H1 (cell line): Measurements from ENCODE around the gene CPNE5. TPM values are rescaled to one million over a fixed set of nuclear protein-coding genes. Genes with fewer than 3 reads are reported as not detected.

Experiments
- CTCF ChIA-PET: fragments of 300-600 bp; sonication (Branson Sonifier 250); formaldehyde crosslinking; loops from one replicate; lab custom pipeline; 2021; ENCODE audit not compliant: partially characterized antibody; lab: Charles Lee
- POLR2A ChIA-PET: fragments of 300-600 bp; sonication (Branson Sonifier 250); formaldehyde crosslinking; loops from one replicate; lab custom pipeline; 2021; ENCODE audit warnings: inconsistent platforms; ENCODE audit not compliant: partially characterized antibody; lab: Charles Lee
- DNase-seq, 2 experiments: peaks; one replicate each; pipeline versions ENCODE4 v3.0.0 to v3.0.0-alpha.2; 2010 to 2022; ENCODE audit warnings: low spot score in 2 of 2, low read depth in 1 of 2, mixed read lengths in 1 of 2
- FAIRE-seq: peaks from 2 replicates; lab custom pipeline; 2011; peaks lifted over from hg19 to GRCh38; lab: Jason Lieb, UNC
- H2AFZ ChIP-seq: 2 replicates; pipeline ENCODE4 v1.8.1; 2012; ENCODE audit warnings: low read length, inconsistent platforms
- H2AK5ac ChIP-seq: 2 replicates; pipeline ENCODE4 v1.6.1; 2013; ENCODE audit warnings: low read depth, low read length
- H2BK120ac ChIP-seq: replicated peaks from 2 replicates; pipeline ENCODE3; 2013; ENCODE audit warnings: low read depth, low read length, inconsistent platforms
- H2BK12ac ChIP-seq: 2 replicates; pipeline ENCODE4 v1.6.1; 2013; ENCODE audit warnings: low read depth, low read length
- H2BK15ac ChIP-seq: 2 replicates; pipeline ENCODE4 v1.6.1; 2013; ENCODE audit warnings: low read length
- H2BK20ac ChIP-seq: 2 replicates; pipeline ENCODE4 v1.6.1; 2013; ENCODE audit warnings: low read length
- H2BK5ac ChIP-seq: 2 replicates; pipeline ENCODE4 v1.6.1; 2013; ENCODE audit warnings: low read depth, low read length
- H3K14ac ChIP-seq: 2 replicates; pipeline ENCODE4 v1.6.1; 2013; ENCODE audit warnings: inconsistent platforms; ENCODE audit not compliant: insufficient read length
- H3K18ac ChIP-seq: 2 replicates; pipeline ENCODE4 v1.6.1; 2013; ENCODE audit warnings: low read length; ENCODE audit errors: extremely low read depth
- H3K23ac ChIP-seq: 2 replicates; pipeline ENCODE4 v1.6.1; 2013; ENCODE audit warnings: inconsistent platforms; ENCODE audit not compliant: insufficient read length
- H3K23me2 ChIP-seq: 2 replicates; pipeline ENCODE4 v1.6.1; 2013; ENCODE audit warnings: low read depth, low read length
- H3K27ac ChIP-seq: 2 replicates; pipeline ENCODE4 v1.6.1; 2011; ENCODE audit warnings: low read depth, low read length, inconsistent platforms
- H3K27me3 ChIP-seq, 4 experiments: replicated peaks in 1 of 4; 1 replicate in 1 of 4; 2 replicates in 3 of 4; pipeline versions ENCODE4 v1.6.1 to v1.8.1; 2011 to 2013; ENCODE audit warnings: low read length in 3 of 4, mild to moderate bottlenecking in 3 of 4, inconsistent platforms in 2 of 4, mixed read lengths in 2 of 4, moderate library complexity in 1 of 4; ENCODE audit not compliant: control insufficient read depth in 3 of 4, insufficient read depth in 3 of 4; ENCODE audit errors: extremely low read depth in 1 of 4
- H3K36me3 ChIP-seq, 4 experiments: 2 replicates each; pipeline versions ENCODE4 v1.6.1 to v1.8.1; 2011 to 2013; ENCODE audit warnings: mild to moderate bottlenecking in 4 of 4, low read length in 3 of 4, moderate library complexity in 2 of 4, control low read depth in 1 of 4, inconsistent platforms in 1 of 4; ENCODE audit not compliant: insufficient read depth in 4 of 4, control insufficient read depth in 2 of 4
- H3K4ac ChIP-seq: replicated peaks from 2 replicates; pipeline ENCODE3; 2013; ENCODE audit warnings: low read length, low read depth, mixed read lengths, inconsistent platforms; ENCODE audit not compliant: insufficient read length
- H3K4me1 ChIP-seq, 4 experiments: replicated peaks in 1 of 4; 1 replicate in 1 of 4; 2 replicates in 3 of 4; pipeline versions ENCODE4 v1.6.1 to v1.8.1; 2011 to 2013; ENCODE audit warnings: low read length in 3 of 4, inconsistent platforms in 2 of 4, mixed read lengths in 1 of 4; ENCODE audit not compliant: insufficient read depth in 4 of 4, control insufficient read depth in 3 of 4
- H3K4me2 ChIP-seq, 2 experiments: 2 replicates each; pipeline versions ENCODE4 v1.6.1 to v1.8.1; 2011 to 2013; ENCODE audit warnings: low read depth in 2 of 2, low read length in 2 of 2, control low read depth in 1 of 2, inconsistent platforms in 1 of 2, mild to moderate bottlenecking in 1 of 2; ENCODE audit not compliant: insufficient read depth in 1 of 2
- H3K4me3 ChIP-seq, 4 experiments: fragments of 200-600, 300-600 bp in 1 of 4; sonication (generic), shearing (Covaris generic), sonication (Bioruptor Twin) in 1 of 4; 2 replicates each; pipeline versions ENCODE4 v1.5.1 to v1.8.1; 2011 to 2016; ENCODE audit warnings: low read length in 4 of 4, low read depth in 3 of 4, control low read depth in 2 of 4, inconsistent platforms in 2 of 4, mild to moderate bottlenecking in 2 of 4, mixed read lengths in 1 of 4, moderate library complexity in 1 of 4; ENCODE audit not compliant: insufficient read depth in 2 of 4; ENCODE audit errors: extremely low read depth in 1 of 4
- H3K56ac ChIP-seq: replicated peaks from 2 replicates; pipeline ENCODE3; 2013; ENCODE audit warnings: low read depth, mild to moderate bottlenecking, mixed read lengths, low read length, inconsistent platforms; ENCODE audit not compliant: insufficient read length
- H3K79me1 ChIP-seq: 2 replicates; pipeline ENCODE4 v1.6.1; 2013; ENCODE audit warnings: low read depth, low read length, control low read depth
- H3K79me2 ChIP-seq, 2 experiments: 2 replicates each; pipeline versions ENCODE4 v1.6.1 to v1.8.1; 2012 to 2013; ENCODE audit warnings: low read length in 2 of 2, mild to moderate bottlenecking in 2 of 2, inconsistent platforms in 1 of 2; ENCODE audit not compliant: insufficient read depth in 2 of 2, control insufficient read depth in 1 of 2
- H3K9ac ChIP-seq, 4 experiments: replicated peaks in 1 of 4; 1 replicate in 1 of 4; 2 replicates in 3 of 4; pipeline versions ENCODE4 v1.6.1 to v1.8.1; 2011 to 2013; ENCODE audit warnings: low read depth in 3 of 4, low read length in 3 of 4, control low read depth in 2 of 4, mild to moderate bottlenecking in 2 of 4, moderate library complexity in 2 of 4, inconsistent platforms in 1 of 4; ENCODE audit errors: extremely low read depth in 1 of 4
- H3K9me3 ChIP-seq, 2 experiments: 2 replicates each; pipeline versions ENCODE4 v1.6.1 to v1.8.1; 2012 to 2013; ENCODE audit warnings: mild to moderate bottlenecking in 2 of 2, moderate library complexity in 2 of 2, control low read depth in 1 of 2, inconsistent platforms in 1 of 2, low read depth in 1 of 2, low read length in 1 of 2, mixed read lengths in 1 of 2; ENCODE audit not compliant: insufficient read depth in 2 of 2
- H4K20me1 ChIP-seq, 2 experiments: replicated peaks in 1 of 2; 2 replicates each; pipeline versions ENCODE3 to v1.8.1; 2011 to 2013; ENCODE audit warnings: inconsistent platforms in 2 of 2, low read length in 2 of 2, mild to moderate bottlenecking in 1 of 2; ENCODE audit not compliant: insufficient read depth in 2 of 2, control insufficient read depth in 1 of 2
- H4K5ac ChIP-seq: 2 replicates; pipeline ENCODE4 v1.6.1; 2013; ENCODE audit warnings: low read length, low read depth, mixed read lengths, inconsistent platforms; ENCODE audit not compliant: insufficient read length
- H4K8ac ChIP-seq: 2 replicates; pipeline ENCODE4 v1.8.0; 2013; ENCODE audit warnings: mild to moderate bottlenecking, moderate library complexity, low read length, inconsistent platforms; ENCODE audit not compliant: insufficient read depth; ENCODE audit errors: extremely low read depth
- H4K91ac ChIP-seq: replicated peaks from 2 replicates; pipeline ENCODE3; 2013; ENCODE audit warnings: low read length, mixed read lengths, inconsistent platforms; ENCODE audit not compliant: insufficient read length
- GTF2F1 ChIP-seq: IDR thresholded peaks from 2 replicates; pipeline ENCODE4 v1.6.1; 2012; ENCODE audit warnings: low read depth, low read length, improper control_type of control experiment, borderline replicate concordance
- SIN3A ChIP-seq, 2 experiments: IDR thresholded peaks in 1 of 2; conservative IDR thresholded peaks in 1 of 2; 2 replicates each; pipeline ENCODE4 v1.6.1; 2011 to 2012; ENCODE audit warnings: low read length in 2 of 2, improper control_type of control experiment in 1 of 2, low read depth in 1 of 2, mild to moderate bottlenecking in 1 of 2
- WGBS, 2 experiments: shearing (Covaris generic) in 1 of 2; methylation state at CpG; one replicate each; pipeline versions ENCODE4 v1.1.6 to v1.1.7; 2013 to 2015; ENCODE audit warnings: low lambda C conversion rate in 2 of 2, mixed read lengths in 2 of 2, inconsistent platforms in 1 of 2, low coverage in 1 of 2, missing lambda C conversion rate in 1 of 2; ENCODE audit not compliant: insufficient replicate concordance in 2 of 2, insufficient coverage in 1 of 2, insufficient read length in 1 of 2; ENCODE audit errors: extremely low coverage in 1 of 2, missing lambda C conversion rate in 1 of 2; 5-methylcytosine and 5-hydroxymethylcytosine counted together
- polyA plus RNA-seq, 7 experiments: library from polyadenylated mRNA; depleted of rRNA in 3 of 7; stranded (reverse) in 5 of 7; unstranded in 2 of 7; fragments of >200 nt in 5 of 7; fragments of 200-250 nt in 2 of 7; gene quantifications; 1 replicate in 5 of 7; 2 replicates in 1 of 7; 4 replicates in 1 of 7; pipeline versions ENCODE4 v1.2.1 to v1.2.3, GENCODE V29; 2011 to 2013; ENCODE audit warnings: missing spikeins in 2 of 7, mixed read lengths in 2 of 7
- total RNA-seq: library from RNA; stranded (reverse); fragmentation: NEBNext Ultra II Directional; extraction: Animal tissue kit (Norgen Biotek cat#: 25700); gene quantifications from 2 replicates; pipeline ENCODE4 v1.2.1, GENCODE V29; 2021

Gene CPNE5
- total and polyA plus RNA-seq, 2 of the 8 experiments (the other 6 are each of a cell fraction or from before 2014, with no cell fraction given), result 0.88 to 1.8 TPM

- Histone ChIP-seq H2BK15ac (no peak overlapping the region), H3K79me2 (no peaks in the 10 kb centered on the region), H2BK5ac (no peak overlapping the region), H3K9ac (no peak overlapping the region), H3K4me3 (peak overlapping the region in 1 of 4 experiments; percentile 39; a peak in 3 of 8 replicates), H3K36me3 (no peaks in the 10 kb centered on the region), H2BK120ac (no peak overlapping the region), H3K4me2 (peak overlapping the region; percentile 21 to 35; a peak in 3 of 4 replicates), H2BK12ac (no peak overlapping the region), H3K14ac (no peak overlapping the region), H3K79me1 (no peaks in the 10 kb centered on the region; the same call in 1 of the 2 replicates), H3K23me2 (peaks cover 3% of the 10 kb centered on the region; the same call in 1 of the 2 replicates), H3K9me3 (no peaks in the 10 kb centered on the region), H3K23ac (no peak overlapping the region), H3K4me1 (peaks cover 0 to 7% (median 2%) of the 10 kb centered on the region in 4 experiments; a peak in 3 of 7 replicates), H2BK20ac (no peak overlapping the region), H4K8ac (no peak overlapping the region), H3K27ac (no peak overlapping the region), H3K4ac (no peak overlapping the region), H2AK5ac (no peak overlapping the region), H4K20me1 (peaks cover 0 to 7% of the 10 kb centered on the region in 2 experiments), H4K91ac (no peak overlapping the region), H2AFZ (no peak overlapping the region), H3K27me3 (peaks cover 16 to 28% (median 26%) of the 10 kb centered on the region in 4 experiments), H3K56ac (no peak overlapping the region), H3K18ac (no peak overlapping the region), H4K5ac (no peak overlapping the region)
- FAIRE-seq (no peak), DNase-seq (peak in 1 of 2 experiments; percentile 61)
- 44% methylated on average over 17 of the region's 17 CpGs; no CpG with 5 or more reads in 1 of the 2 experiments for WGBS, 2 experiments
- ChIA-PET CTCF (interaction anchor here (0.6 to 14.1 kb wide), 11 partner anchors 10 to 366 kb away, joined by 3 to 121 read pairs (median 5); no protein-coding TSS in a partner anchor), POLR2A (interaction anchor here (0.7 to 1.8 kb wide), 4 partner anchors 17 to 56 kb away, joined by 3 to 6 read pairs (median 4); partner anchors contain the start of gene PPIL1)
- TF ChIP-seq SIN3A (conservative IDR thresholded peaks at IDR 0.05 in 1 of 2, IDR thresholded peaks at IDR 0.05 in 1 of 2; ENCODE audit: low read depth in 1 of 2, low read length in 2 of 2) (0 out of 4 replicates have a peak, but pooled peaks have one; percentile 40 to 56), GTF2F1 (no peak)
- TF ChIP-seq, all 59 proteins: peak for 1
Measured at GRCh38 chr6:36834576-36835341, 4.5 kb downstream of the CPNE5 start.
